Gastroesophageal sphincter (tissue), 4 donors: ENCODE results near the gene VGF. TPM values are rescaled to one million over a fixed set of nuclear protein-coding genes. Genes with fewer than 3 reads are reported as not detected.

Experiments
- ATAC-seq: fragments of 150-250 bp; one replicate; pipeline ENCODE4 v1.9.1; 2016; ENCODE audit warnings: mild to moderate bottlenecking, moderate library complexity
- H3K27ac ChIP-seq, 4 donors: fragments of 200-600 bp; sonication (generic) in 3 of 4; 1 replicate in 3 of 4; 2 replicates in 1 of 4; pipeline ENCODE4 v1.5.1; 2016 to 2019
- H3K27me3 ChIP-seq: fragments of 200-600 bp; sonication (generic); one replicate; pipeline ENCODE4 v1.5.1; 2019
- H3K36me3 ChIP-seq, 2 donors: fragments of 200-600 bp; sonication (generic); one replicate each; pipeline ENCODE4 v1.5.1; 2019; ENCODE audit warnings: control low read depth in 1 of 2
- H3K4me1 ChIP-seq, 3 donors: fragments of 200-600 bp; sonication (generic); 1 replicate in 2 of 3; 2 replicates in 1 of 3; pipeline ENCODE4 v1.5.1; 2016 to 2019; ENCODE audit warnings: control low read depth in 2 of 3
- H3K4me3 ChIP-seq, 2 donors: fragments of 200-600 bp; sonication (generic); one replicate each; pipeline ENCODE4 v1.5.1; 2019; ENCODE audit warnings: mild to moderate bottlenecking in 1 of 2, moderate library complexity in 1 of 2
- H3K9me3 ChIP-seq, 3 donors: fragments of 200-600 bp; sonication (generic); one replicate each; pipeline ENCODE4 v1.5.1; 2017 to 2019; ENCODE audit warnings: control low read depth in 2 of 3
- CTCF ChIP-seq, 4 experiments: fragments of 200-600 bp in 2 of 4; fragments of 450-650 bp in 2 of 4; sonication (generic) in 1 of 4; IDR thresholded peaks; one replicate each; pipeline ENCODE4 v1.5.1; 2017 to 2019; ENCODE audit warnings: antibody characterized with exemption in 4 of 4, mild to moderate bottlenecking in 2 of 4, moderate library complexity in 2 of 4
- EP300 ChIP-seq: sonication (generic); formaldehyde crosslinking; IDR thresholded peaks from one replicate; pipeline ENCODE4 v1.6.1; 2017; ENCODE audit warnings: antibody characterized with exemption, mild to moderate bottlenecking
- POLR2A ChIP-seq, 2 donors: fragments of 450-650 bp; IDR thresholded peaks; one replicate each; pipeline ENCODE4 v1.6.1; 2017; ENCODE audit warnings: antibody characterized with exemption in 2 of 2, mild to moderate bottlenecking in 2 of 2, moderate library complexity in 1 of 2
- POLR2AphosphoS5 ChIP-seq: sonication (generic); formaldehyde crosslinking; IDR thresholded peaks from one replicate; pipeline ENCODE4 v1.6.1; 2017; ENCODE audit warnings: antibody characterized with exemption
- WGBS, 2 donors: methylation state at CpG; one replicate each; pipeline ENCODE4 v1.1.5; 2018; ENCODE audit warnings: low coverage in 1 of 2; 5-methylcytosine and 5-hydroxymethylcytosine counted together
- total RNA-seq, 4 donors: library from RNA; depleted of rRNA; stranded (reverse); fragments of >200 nt; gene quantifications; one replicate each; pipeline ENCODE4 v1.1.0, GENCODE V29; 2016

The VGF gene
- total RNA-seq, 4 donors from 2014 or later = 0.25 to 0.27 TPM; not detected in 2

- Histone ChIP-seq H3K9me3 (no peaks in the 10 kb centered on the region), H3K27ac (no peak overlapping the region), H3K27me3 (peaks cover 76% of the 10 kb centered on the region), H3K36me3 (no peaks in the 10 kb centered on the region), H3K4me1 (peaks cover 0 to 6% (median 0%) of the 10 kb centered on the region in 3 donors), H3K4me3 (no peak overlapping the region)
- no peak for TF ChIP-seq EP300
- TF ChIP-seq POLR2AphosphoS5 = no peak
- no peak for TF ChIP-seq POLR2A (IDR thresholded peaks at IDR 0.05)
- no peak for TF ChIP-seq CTCF (IDR thresholded peaks at IDR 0.05)
- ATAC-seq = no peak
- WGBS, 2 donors = no CpG with 5 or more reads among the region's 17 CpGs
Measured at GRCh38 chr7:101195884-101196283, 30.5 kb upstream of the VGF start.

GRCh38 chr7:101189109-101189508 is 23.7 kb upstream of the VGF start:
- no peak overlapping the region for H3K4me3 ChIP-seq
- no peaks in the 10 kb centered on the region for H3K36me3 ChIP-seq
- peaks cover 0 to 6% (median 0%) of the 10 kb centered on the region in 3 donors for H3K4me1 ChIP-seq
- 0 to 77% methylated on average over 1 to 8 of the region's 8 CpGs for WGBS, 2 donors
- H3K27me3 ChIP-seq = peaks cover 52% of the 10 kb centered on the region
- H3K9me3 ChIP-seq = no peaks in the 10 kb centered on the region
- TF ChIP-seq POLR2AphosphoS5 (no peak), POLR2A (IDR thresholded peaks at IDR 0.05) (no peak), CTCF (IDR thresholded peaks at IDR 0.05) (no peak), EP300 (no peak)
- ATAC-seq = no peak
- no peak overlapping the region for H3K27ac ChIP-seq

GRCh38 chr7:101186844-101187428 is 21.6 kb upstream of the VGF start:
- ATAC-seq = no peak
- H3K27me3 ChIP-seq = peaks cover 62% of the 10 kb centered on the region
- H3K9me3 ChIP-seq = no peaks in the 10 kb centered on the region
- no peak overlapping the region for H3K27ac ChIP-seq
- TF ChIP-seq EP300 (no peak), CTCF (IDR thresholded peaks at IDR 0.05) (no peak), POLR2AphosphoS5 (no peak), POLR2A (IDR thresholded peaks at IDR 0.05) (no peak)
- H3K36me3 ChIP-seq = no peaks in the 10 kb centered on the region
- 89 to 90% methylated on average over 2 to 4 of the region's 4 CpGs for WGBS, 2 donors
- H3K4me3 ChIP-seq = no peak overlapping the region
- H3K4me1 ChIP-seq = no peaks in the 10 kb centered on the region

GRCh38 chr7:101186194-101186593 is 20.8 kb upstream of the VGF start:
- Histone ChIP-seq H3K27me3 (peaks cover 70% of the 10 kb centered on the region), H3K4me1 (no peaks in the 10 kb centered on the region), H3K27ac (no peak overlapping the region), H3K9me3 (no peaks in the 10 kb centered on the region), H3K36me3 (no peaks in the 10 kb centered on the region), H3K4me3 (no peak overlapping the region)
- ATAC-seq = no peak
- WGBS, 2 donors = 41 to 43% methylated on average over 4 to 6 of the region's 6 CpGs
- TF ChIP-seq POLR2A (IDR thresholded peaks at IDR 0.05) (no peak), POLR2AphosphoS5 (no peak), CTCF (IDR thresholded peaks at IDR 0.05) (no peak), EP300 (no peak)

- TF ChIP-seq CTCF (IDR thresholded peaks at IDR 0.05) (no peak), POLR2A (IDR thresholded peaks at IDR 0.05) (no peak), POLR2AphosphoS5 (no peak), EP300 (no peak)
- WGBS, 2 donors = 26 to 37% methylated on average over 3 to 5 of the region's 5 CpGs
- Histone ChIP-seq H3K4me3 (no peak overlapping the region), H3K36me3 (no peaks in the 10 kb centered on the region), H3K27ac (no peak overlapping the region), H3K9me3 (no peaks in the 10 kb centered on the region), H3K27me3 (peaks cover 78% of the 10 kb centered on the region), H3K4me1 (peaks cover 0 to 2% (median 0%) of the 10 kb centered on the region in 3 donors)
- no peak for ATAC-seq
Measured at GRCh38 chr7:101185258-101185839, 20.0 kb upstream of the VGF start.
